Cardiac fibroblast (primary cell): ENCODE results near the gene NPR3.

Source experiments
- DNase-seq, 2 donors: peaks; one replicate each; pipeline versions ENCODE4 v3.0.0 to v3.0.0-alpha.2; 2010; ENCODE audit warnings: low read depth in 2 of 2
- H3K4me3 ChIP-seq, 2 donors: replicated peaks in 1 of 2; 1 replicate in 1 of 2; 2 replicates in 1 of 2; pipeline ENCODE4 v1.5.1; 2011; ENCODE audit warnings: low read depth in 2 of 2, low read length in 2 of 2, mild to moderate bottlenecking in 2 of 2, moderate library complexity in 1 of 2
- TF ChIP-seq, protein P1 (sequence below): IDR thresholded peaks from one replicate; pipeline ENCODE4 v1.5.1; 2011; ENCODE audit warnings: low read depth, mild to moderate bottlenecking, low read length, inconsistent platforms

Gene NPR3

DNA sequence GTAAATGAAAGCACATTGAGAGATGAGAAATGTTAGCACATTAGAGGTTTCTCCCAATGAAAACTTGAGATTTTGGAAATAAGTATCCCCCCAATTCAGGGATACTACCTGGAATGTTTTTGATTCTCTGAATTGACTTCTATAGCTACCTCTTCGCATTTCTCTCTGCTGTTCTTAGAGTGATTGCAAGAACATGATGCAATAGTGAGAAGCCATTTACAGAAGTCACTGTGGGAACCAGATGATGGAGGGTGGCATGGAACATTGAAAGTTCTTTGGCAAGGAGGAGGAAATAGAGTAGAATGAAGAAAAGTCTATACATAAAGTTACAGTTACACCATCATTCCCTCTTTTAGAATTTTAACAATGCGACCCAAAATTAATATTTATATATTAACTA, 9.2 kb downstream of the NPR3 start:
- DNase-seq: no peak
- no peak overlapping the region for H3K4me3 ChIP-seq
- TF ChIP-seq, protein P1, sequence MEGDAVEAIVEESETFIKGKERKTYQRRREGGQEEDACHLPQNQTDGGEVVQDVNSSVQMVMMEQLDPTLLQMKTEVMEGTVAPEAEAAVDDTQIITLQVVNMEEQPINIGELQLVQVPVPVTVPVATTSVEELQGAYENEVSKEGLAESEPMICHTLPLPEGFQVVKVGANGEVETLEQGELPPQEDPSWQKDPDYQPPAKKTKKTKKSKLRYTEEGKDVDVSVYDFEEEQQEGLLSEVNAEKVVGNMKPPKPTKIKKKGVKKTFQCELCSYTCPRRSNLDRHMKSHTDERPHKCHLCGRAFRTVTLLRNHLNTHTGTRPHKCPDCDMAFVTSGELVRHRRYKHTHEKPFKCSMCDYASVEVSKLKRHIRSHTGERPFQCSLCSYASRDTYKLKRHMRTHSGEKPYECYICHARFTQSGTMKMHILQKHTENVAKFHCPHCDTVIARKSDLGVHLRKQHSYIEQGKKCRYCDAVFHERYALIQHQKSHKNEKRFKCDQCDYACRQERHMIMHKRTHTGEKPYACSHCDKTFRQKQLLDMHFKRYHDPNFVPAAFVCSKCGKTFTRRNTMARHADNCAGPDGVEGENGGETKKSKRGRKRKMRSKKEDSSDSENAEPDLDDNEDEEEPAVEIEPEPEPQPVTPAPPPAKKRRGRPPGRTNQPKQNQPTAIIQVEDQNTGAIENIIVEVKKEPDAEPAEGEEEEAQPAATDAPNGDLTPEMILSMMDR: no peak

DNA sequence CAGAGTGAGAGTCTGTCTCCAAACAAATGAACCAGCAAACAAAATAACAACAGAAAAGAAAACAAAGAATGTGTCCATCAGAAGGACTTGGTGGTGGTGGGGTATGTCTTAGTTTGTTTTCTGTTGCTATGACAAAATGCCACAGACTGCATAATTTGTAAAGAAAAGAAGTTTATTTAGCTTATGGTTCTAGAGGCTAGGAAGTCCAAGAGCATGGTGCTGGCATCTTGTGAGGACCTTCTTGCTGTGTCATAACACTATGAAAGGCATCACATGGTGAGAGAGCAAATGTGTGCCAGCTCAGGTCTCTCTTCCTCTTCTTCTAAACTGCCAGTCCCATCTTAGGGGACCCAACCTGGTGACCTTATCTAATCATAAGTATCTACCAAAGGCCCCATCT, 10.5 kb downstream of the NPR3 start:
- H3K4me3 ChIP-seq: no peak overlapping the region
- no peak for DNase-seq
- TF ChIP-seq, protein P1: no peak

DNA sequence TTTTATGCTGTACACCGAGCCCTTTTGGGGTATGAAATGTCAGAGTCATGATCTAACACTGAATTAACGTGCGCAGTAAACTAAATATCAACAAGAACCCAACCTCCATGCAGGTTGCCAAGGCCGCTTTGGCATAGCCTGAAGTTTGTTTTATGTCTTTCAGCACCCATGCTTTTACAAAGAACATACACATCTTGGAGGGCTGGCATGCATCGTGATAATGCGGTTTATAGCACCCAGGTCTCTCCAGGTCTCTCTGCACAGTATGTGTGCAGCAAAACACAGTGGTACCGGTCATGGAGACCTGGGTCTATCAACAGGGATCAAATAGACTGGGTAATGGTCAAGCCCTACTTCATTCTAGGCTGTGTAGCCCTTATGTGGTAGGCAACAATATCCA, 11.8 kb downstream of the NPR3 start:
- no peak overlapping the region for H3K4me3 ChIP-seq
- no peak for DNase-seq
- TF ChIP-seq, protein P1: no peak

DNA sequence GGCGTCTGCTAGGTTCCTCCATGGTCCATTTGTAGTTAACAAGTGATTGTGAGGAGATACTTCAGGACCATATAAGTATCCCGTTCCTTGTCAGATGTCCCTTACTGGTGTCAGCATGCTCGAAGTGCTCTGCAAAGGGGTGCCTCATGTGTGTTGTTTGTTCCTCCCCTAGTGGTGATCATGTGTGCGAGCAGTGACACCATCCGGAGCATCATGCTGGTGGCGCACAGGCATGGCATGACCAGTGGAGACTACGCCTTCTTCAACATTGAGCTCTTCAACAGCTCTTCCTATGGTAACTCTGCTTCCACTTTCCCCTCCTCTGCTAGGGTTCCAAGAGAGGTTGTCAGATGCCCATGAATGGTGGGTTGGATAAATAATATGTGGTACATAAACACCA, 13.4 kb downstream of the NPR3 start:
- TF ChIP-seq, protein P1: no peak

DNA sequence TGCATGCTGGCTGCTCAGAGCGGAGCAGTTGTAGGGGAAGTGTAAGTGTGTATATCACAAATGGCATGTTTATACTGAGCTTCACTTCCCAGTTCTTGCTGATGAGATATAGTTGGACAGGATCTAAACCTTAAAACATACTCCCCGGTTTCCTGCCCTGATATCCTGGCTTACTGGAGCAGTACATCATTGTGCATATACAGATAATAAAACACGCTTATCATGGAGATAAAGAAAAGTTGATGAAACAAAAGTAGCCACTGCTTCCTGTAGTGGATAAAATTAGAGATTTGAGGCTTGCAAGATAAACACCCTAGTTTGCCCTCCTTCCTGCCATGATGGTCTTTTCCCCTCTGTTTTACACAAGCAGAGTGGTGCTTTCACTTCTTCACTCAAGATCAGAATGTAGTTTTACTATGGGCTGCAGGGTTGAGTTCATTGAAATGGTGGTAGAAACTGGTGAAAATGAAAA, 15.0 kb downstream of the NPR3 start:
- no peak overlapping the region for H3K4me3 ChIP-seq
- TF ChIP-seq, protein P1: no peak
- DNase-seq: peak in 1 of 2 donors; percentile 19

More for the DNA sequence above, 13.4 kb downstream of the NPR3 start:
- no peak for DNase-seq
- H3K4me3 ChIP-seq: no peak overlapping the region

DNA sequence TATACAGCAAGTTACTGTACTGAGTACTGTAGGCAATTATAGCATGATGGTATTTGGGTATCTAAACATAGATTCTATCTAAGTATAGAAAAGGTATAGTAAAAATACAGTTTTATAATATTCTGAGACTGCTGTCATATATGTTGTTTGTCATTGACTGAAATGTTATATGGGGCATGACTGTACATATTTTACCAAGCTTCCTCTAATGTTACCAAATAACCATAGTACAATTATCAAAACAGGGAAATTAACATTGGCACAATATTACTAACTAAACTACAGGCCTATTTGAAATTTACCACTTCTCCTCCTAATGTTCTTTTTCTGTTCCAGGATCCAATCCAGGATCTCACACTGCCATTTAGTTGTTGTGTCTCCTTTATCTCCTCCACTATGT, 18.5 kb downstream of the NPR3 start:
- no peak for DNase-seq
- no peak overlapping the region for H3K4me3 ChIP-seq
- TF ChIP-seq, protein P1: no peak
